ENCODE measurements around the gene DEFB115.

DNA sequence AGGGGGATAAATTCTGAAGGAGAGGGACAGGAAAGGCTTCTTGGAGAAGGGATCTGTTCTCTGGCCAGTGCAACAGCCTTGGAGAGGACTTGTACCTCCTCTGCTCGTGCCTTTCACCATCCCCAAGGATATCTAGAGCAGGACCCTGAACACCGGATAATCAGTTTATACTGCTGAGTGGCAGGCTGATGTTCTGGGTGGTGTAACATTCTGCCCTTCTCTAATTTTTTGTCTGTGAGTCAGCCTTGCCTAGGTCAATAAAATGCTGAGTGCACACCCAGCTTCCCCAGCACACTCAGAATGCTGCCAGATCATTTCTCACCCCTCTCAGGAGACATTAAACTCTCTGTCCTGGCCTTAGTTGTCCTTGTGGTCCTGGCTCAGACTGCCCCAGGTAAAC is at the start of gene DEFB115:
- TF ChIP-seq POLR2A (IDR thresholded peaks at IDR 0.05) (no peak), CTCF (IDR thresholded peaks at IDR 0.05 in 8 of 11, conservative IDR thresholded peaks at IDR 0.05 in 3 of 11) (no peak), POLR2AphosphoS5 (IDR thresholded peaks at IDR 0.05) (no peak)
